Measurements from ENCODE around the gene LAMC2. TPM values are rescaled to one million over a fixed set of nuclear protein-coding genes. Genes with fewer than 3 reads are reported as not detected.

LAMC2 gene
- total RNA-seq, 2 experiments from 2014 or later = 0.38 TPM; not detected in 1

DNA sequence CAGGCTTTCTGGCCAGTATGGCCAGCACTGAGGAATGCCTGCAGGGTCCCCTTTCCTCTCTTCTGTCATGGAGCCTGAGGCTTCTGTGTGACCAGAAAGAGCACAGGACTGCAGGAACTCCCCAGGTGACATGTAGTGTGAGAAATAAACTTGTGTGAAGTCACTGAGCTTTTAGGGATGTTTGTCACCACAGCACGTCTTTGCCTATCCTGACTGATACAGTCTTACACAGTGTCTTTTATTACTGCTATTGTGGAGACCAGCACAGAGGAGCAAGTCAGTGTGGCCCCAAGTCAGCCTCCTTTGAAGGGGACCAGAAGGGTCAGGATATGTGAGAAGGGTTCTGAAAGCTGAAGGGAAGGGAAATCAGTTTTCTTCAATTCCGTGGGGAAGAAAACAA lies 102.5 kb downstream of the LAMC2 start:
- no peak for TF ChIP-seq EZH2phosphoT487 (IDR thresholded peaks at IDR 0.05; ENCODE audit: borderline replicate concordance, low read depth, low read length)
- TF ChIP-seq, protein P1, sequence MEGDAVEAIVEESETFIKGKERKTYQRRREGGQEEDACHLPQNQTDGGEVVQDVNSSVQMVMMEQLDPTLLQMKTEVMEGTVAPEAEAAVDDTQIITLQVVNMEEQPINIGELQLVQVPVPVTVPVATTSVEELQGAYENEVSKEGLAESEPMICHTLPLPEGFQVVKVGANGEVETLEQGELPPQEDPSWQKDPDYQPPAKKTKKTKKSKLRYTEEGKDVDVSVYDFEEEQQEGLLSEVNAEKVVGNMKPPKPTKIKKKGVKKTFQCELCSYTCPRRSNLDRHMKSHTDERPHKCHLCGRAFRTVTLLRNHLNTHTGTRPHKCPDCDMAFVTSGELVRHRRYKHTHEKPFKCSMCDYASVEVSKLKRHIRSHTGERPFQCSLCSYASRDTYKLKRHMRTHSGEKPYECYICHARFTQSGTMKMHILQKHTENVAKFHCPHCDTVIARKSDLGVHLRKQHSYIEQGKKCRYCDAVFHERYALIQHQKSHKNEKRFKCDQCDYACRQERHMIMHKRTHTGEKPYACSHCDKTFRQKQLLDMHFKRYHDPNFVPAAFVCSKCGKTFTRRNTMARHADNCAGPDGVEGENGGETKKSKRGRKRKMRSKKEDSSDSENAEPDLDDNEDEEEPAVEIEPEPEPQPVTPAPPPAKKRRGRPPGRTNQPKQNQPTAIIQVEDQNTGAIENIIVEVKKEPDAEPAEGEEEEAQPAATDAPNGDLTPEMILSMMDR (conservative IDR thresholded peaks at IDR 0.05; ENCODE audit: low read length) = no peak
- DNase-seq (ENCODE audit: low spot score) = no peak
- no peak overlapping the region for H3K4me3 ChIP-seq (ENCODE audit: low read depth, low read length, poor library complexity, severe bottlenecking)
- CTCF ChIA-PET (ENCODE audit: unreplicated experiment) = no interaction called here
- BruUV-seq (replicated peaks) = no TSS peak
- H3K9me3 ChIP-seq (ENCODE audit: low read length) = no peaks in the 10 kb centered on the region
- H2AFZ ChIP-seq (ENCODE audit: low read length) = no peak overlapping the region
- H3K79me2 ChIP-seq (ENCODE audit: insufficient read depth, low read depth, low read length) = no peaks in the 10 kb centered on the region
- no peaks in the 10 kb centered on the region for H3K36me3 ChIP-seq (ENCODE audit: insufficient read depth, low read length)
- no peak overlapping the region for H3K4me2 ChIP-seq (ENCODE audit: low read length)
- no peak overlapping the region for H3K27ac ChIP-seq (ENCODE audit: low read depth, low read length, poor library complexity, severe bottlenecking)
- intact Hi-C loops (cut with micrococcal nuclease; ENCODE audit: unreplicated experiment) = no loop called here
- H4K20me1 ChIP-seq (ENCODE audit: insufficient read depth, low read length) = no peaks in the 10 kb centered on the region
- POLR2A ChIA-PET = interaction anchor here (1.0 kb wide), 1 partner anchor 356 kb away, joined by 4 read pairs; no protein-coding TSS in a partner anchor
- no peaks in the 10 kb centered on the region for H3K4me1 ChIP-seq (ENCODE audit: insufficient read depth, low read length, poor library complexity, severe bottlenecking)
- H3K9me2 ChIP-seq (ENCODE audit: insufficient read depth, low read length) = no peaks in the 10 kb centered on the region

GRCh38 chr1:183289051-183289496 lies 103.0 kb downstream of the LAMC2 start:
- no peak overlapping the region for H2AFZ ChIP-seq (ENCODE audit: low read length)
- no peak for DNase-seq (ENCODE audit: low spot score)
- ChIA-PET CTCF (ENCODE audit: unreplicated experiment) (no interaction called here), POLR2A (no interaction called here)
- no peaks in the 10 kb centered on the region for H3K79me2 ChIP-seq (ENCODE audit: insufficient read depth, low read depth, low read length)
- intact Hi-C loops (cut with micrococcal nuclease; ENCODE audit: unreplicated experiment) = no loop called here
- H3K36me3 ChIP-seq (ENCODE audit: insufficient read depth, low read length) = no peaks in the 10 kb centered on the region
- H3K9me2 ChIP-seq (ENCODE audit: insufficient read depth, low read length) = no peaks in the 10 kb centered on the region
- H4K20me1 ChIP-seq (ENCODE audit: insufficient read depth, low read length) = no peaks in the 10 kb centered on the region
- no peak overlapping the region for H3K4me3 ChIP-seq (ENCODE audit: low read depth, low read length, poor library complexity, severe bottlenecking)
- no TSS peak for BruUV-seq (replicated peaks)
- H3K4me1 ChIP-seq (ENCODE audit: insufficient read depth, low read length, poor library complexity, severe bottlenecking) = no peaks in the 10 kb centered on the region
- no peaks in the 10 kb centered on the region for H3K9me3 ChIP-seq (ENCODE audit: low read length)
- no peak overlapping the region for H3K4me2 ChIP-seq (ENCODE audit: low read length)
- TF ChIP-seq EZH2phosphoT487 (IDR thresholded peaks at IDR 0.05; ENCODE audit: borderline replicate concordance, low read depth, low read length) = no peak
- TF ChIP-seq, protein P1 (conservative IDR thresholded peaks at IDR 0.05; ENCODE audit: low read length) = no peak
- H3K27ac ChIP-seq (ENCODE audit: low read depth, low read length, poor library complexity, severe bottlenecking) = no peak overlapping the region

DNA sequence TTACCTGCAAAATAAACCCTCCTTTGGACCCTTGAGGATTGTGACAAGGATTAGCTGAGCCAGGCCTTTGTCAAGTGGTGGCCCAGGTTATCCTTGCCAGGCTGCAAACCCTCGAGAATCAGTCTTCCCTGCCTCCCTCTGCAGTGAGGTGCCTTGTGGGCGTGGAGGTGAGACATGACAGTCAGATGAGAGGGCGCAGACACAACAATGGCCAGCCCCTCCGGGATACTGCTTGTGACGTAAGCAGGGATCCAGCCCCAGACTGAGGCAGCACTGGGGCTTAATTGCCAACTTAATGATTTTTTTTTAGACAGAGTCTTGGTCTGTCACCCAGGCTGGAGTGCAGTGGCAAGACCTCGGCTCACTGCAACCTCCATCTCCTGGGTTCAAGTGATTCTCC lies 104.6 kb downstream of the LAMC2 start:
- no TSS peak for BruUV-seq (replicated peaks)
- CTCF ChIA-PET (ENCODE audit: unreplicated experiment) = interaction anchor here (1.2 kb wide), 1 partner anchor 8 kb away, joined by 4 read pairs; no protein-coding TSS in a partner anchor
- no peak overlapping the region for H3K4me2 ChIP-seq (ENCODE audit: low read length)
- H3K9me3 ChIP-seq (ENCODE audit: low read length) = no peaks in the 10 kb centered on the region
- DNase-seq (ENCODE audit: low spot score) = no peak
- no peaks in the 10 kb centered on the region for H3K79me2 ChIP-seq (ENCODE audit: insufficient read depth, low read depth, low read length)
- no peak overlapping the region for H3K4me3 ChIP-seq (ENCODE audit: low read depth, low read length, poor library complexity, severe bottlenecking)
- H3K9me2 ChIP-seq (ENCODE audit: insufficient read depth, low read length) = no peaks in the 10 kb centered on the region
- POLR2A ChIA-PET = no interaction called here
- no peak overlapping the region for H2AFZ ChIP-seq (ENCODE audit: low read length)
- no peaks in the 10 kb centered on the region for H3K4me1 ChIP-seq (ENCODE audit: insufficient read depth, low read length, poor library complexity, severe bottlenecking)
- H3K27ac ChIP-seq (ENCODE audit: low read depth, low read length, poor library complexity, severe bottlenecking) = no peak overlapping the region
- intact Hi-C loops (cut with micrococcal nuclease; ENCODE audit: unreplicated experiment) = loop anchor here (10.0 kb wide), 1 partner anchor 154 kb away; no protein-coding TSS in a partner anchor
- no peaks in the 10 kb centered on the region for H4K20me1 ChIP-seq (ENCODE audit: insufficient read depth, low read length)
- H3K36me3 ChIP-seq (ENCODE audit: insufficient read depth, low read length) = no peaks in the 10 kb centered on the region
- TF ChIP-seq, protein P1 (conservative IDR thresholded peaks at IDR 0.05; ENCODE audit: low read length) = no peak
